GM19351 (cell line): Measurements from ENCODE around the gene B4GALT5.
"Not testable (repeated sequence)": the region's sequence is repeated elsewhere in the genome, so short reads cannot be mapped to it uniquely, and the experiment has no call there.

Experiments
- ATAC-seq: cut with Tn5 transposase; IDR thresholded peaks from one replicate; pipeline ENCODE4 v1.9.1; 2021; ENCODE audit warnings: mild to moderate bottlenecking, moderate library complexity; ENCODE audit not compliant: unreplicated experiment

The B4GALT5 gene

GRCh38 chr20:49713753-49714712 lies at the start of gene B4GALT5:
TSS of gene B4GALT5 (minus strand) at chr20:49713878. CDS start at chr20:49713690, 188 bp downstream.
- peak; percentile 85 for ATAC-seq

GRCh38 chr20:49762940-49763766 lies 49.5 kb upstream of the B4GALT5 start:
- ATAC-seq, result no peak

GRCh38 chr20:49761888-49762287 lies 48.2 kb upstream of the B4GALT5 start:
- ATAC-seq, result not testable (repeated sequence)

- ATAC-seq, result no peak
These were observed 45.7 kb upstream of the B4GALT5 start for GRCh38 chr20:49759266-49759950.

GRCh38 chr20:49758781-49759180 lies 45.1 kb upstream of the B4GALT5 start:
- ATAC-seq, result no peak

GRCh38 chr20:49757597-49757996 lies 43.9 kb upstream of the B4GALT5 start:
- no peak for ATAC-seq

- ATAC-seq, result no peak
These were observed 42.6 kb upstream of the B4GALT5 start for GRCh38 chr20:49756241-49756640.

- no peak for ATAC-seq
These were observed 40.9 kb upstream of the B4GALT5 start for GRCh38 chr20:49754596-49754995.

- ATAC-seq, result no peak
These were observed 39.5 kb upstream of the B4GALT5 start for GRCh38 chr20:49753133-49753532.

GRCh38 chr20:49752201-49752903 lies 38.7 kb upstream of the B4GALT5 start:
- no peak for ATAC-seq

GRCh38 chr20:49751397-49751736 lies 37.7 kb upstream of the B4GALT5 start:
- ATAC-seq, result no peak

GRCh38 chr20:49750611-49751396 lies 37.1 kb upstream of the B4GALT5 start:
- ATAC-seq, result peak; percentile 66

- ATAC-seq, result no peak
These were observed 35.9 kb upstream of the B4GALT5 start for GRCh38 chr20:49749625-49750024.

GRCh38 chr20:49748525-49748838 lies 34.8 kb upstream of the B4GALT5 start:
- no peak for ATAC-seq

- ATAC-seq, result no peak
These were observed 34.2 kb upstream of the B4GALT5 start for GRCh38 chr20:49747707-49748524.

GRCh38 chr20:49742948-49743347 lies 29.3 kb upstream of the B4GALT5 start:
- ATAC-seq, result no peak

GRCh38 chr20:49741977-49742376 lies 28.3 kb upstream of the B4GALT5 start:
- ATAC-seq, result no peak

GRCh38 chr20:49740807-49741206 lies 27.1 kb upstream of the B4GALT5 start:
- no peak for ATAC-seq

- ATAC-seq, result no peak
These were observed 25.4 kb upstream of the B4GALT5 start for GRCh38 chr20:49739042-49739441.
